ENCODE results near the gene RBMS1. TPM values are rescaled to one million over a fixed set of nuclear protein-coding genes. Genes with fewer than 3 reads are reported as not detected.

RBMS1 gene
- total RNA-seq, 1 donor from 2014 or later = 148 TPM

DNA sequence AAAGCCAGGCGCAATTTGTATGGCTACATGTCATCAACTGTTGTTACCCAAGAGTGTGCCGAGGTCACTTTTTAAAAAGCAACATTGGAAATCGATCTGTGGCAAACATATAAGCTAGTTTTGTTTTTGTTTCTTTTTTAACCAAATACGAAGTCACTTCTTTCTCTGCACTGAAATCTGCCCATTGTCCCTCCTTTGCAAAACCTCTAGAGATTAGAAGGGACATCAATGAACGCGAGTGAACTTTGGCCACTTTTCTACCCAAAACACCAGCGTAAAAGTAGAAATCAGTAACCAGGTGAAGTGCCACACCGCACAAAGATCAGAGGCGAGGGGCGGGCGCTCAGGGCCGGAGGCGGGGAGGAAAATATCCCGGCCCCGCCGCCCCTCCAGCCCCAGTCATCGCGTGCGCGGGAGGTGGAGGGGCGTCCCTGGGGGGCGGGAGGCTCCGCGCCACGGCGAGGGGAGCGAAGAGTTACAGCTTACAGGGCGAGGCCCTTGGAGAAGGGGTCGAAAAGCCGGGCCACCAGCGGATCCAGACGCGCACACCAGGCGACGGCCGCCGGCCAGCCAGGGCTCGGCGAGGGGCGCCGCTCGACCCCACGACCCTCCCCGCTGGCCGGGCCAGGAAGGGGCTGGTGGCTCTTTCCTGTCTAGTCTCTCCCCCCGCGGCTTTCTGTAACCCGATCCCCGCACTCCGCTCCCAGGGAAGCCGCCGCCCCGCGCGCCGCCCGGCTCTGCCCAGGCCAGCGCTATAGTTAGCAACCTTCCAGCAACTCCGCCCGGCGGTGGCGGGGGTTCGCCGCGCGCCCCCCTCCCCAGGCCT lies 993 bp downstream of the RBMS1 start:
- peak overlapping the region; percentile 75 for H3K27ac Mint-ChIP-seq (ENCODE audit: unreplicated experiment)
- no peaks in the 10 kb centered on the region for H3K36me3 ChIP-seq (ENCODE audit: insufficient read depth, low read length)
- H3K4me3 ChIP-seq (ENCODE audit: insufficient read depth, low read depth, low read length) = peak overlapping the region; percentile 89
- peak overlapping the region; percentile 98 for H3K4me2 ChIP-seq (ENCODE audit: low read length)
- no peaks in the 10 kb centered on the region for H3K27me3 Mint-ChIP-seq (ENCODE audit: low read depth, unreplicated experiment)
- no peaks in the 10 kb centered on the region for H3K36me3 Mint-ChIP-seq (ENCODE audit: low read depth, unreplicated experiment)
- peak overlapping the region; percentile 96 for H3K4me3 Mint-ChIP-seq (ENCODE audit: unreplicated experiment)
- peak overlapping the region; percentile 68 for H2AFZ ChIP-seq (ENCODE audit: low read depth, low read length)
- H3K27me3 ChIP-seq (ENCODE audit: insufficient read depth, low read length) = no peaks in the 10 kb centered on the region
- H3K9me3 Mint-ChIP-seq (ENCODE audit: unreplicated experiment) = no peaks in the 10 kb centered on the region
- peaks cover 22% of the 10 kb centered on the region for H4K20me1 ChIP-seq (ENCODE audit: insufficient read depth, low read length)
- H3K27ac ChIP-seq (ENCODE audit: low read depth, low read length) = peak overlapping the region; percentile 84
- H3K9ac ChIP-seq (ENCODE audit: low read length) = peak overlapping the region; percentile 91
- FAIRE-seq (peak; percentile 64), DNase-seq (ENCODE audit: low read depth) (peak; percentile 64)
- H3K4me1 Mint-ChIP-seq (ENCODE audit: low read depth, unreplicated experiment) = peaks cover 16% of the 10 kb centered on the region
- H3K4me1 ChIP-seq (ENCODE audit: insufficient read depth, low read length) = peaks cover 6% of the 10 kb centered on the region
- no peak for TF ChIP-seq EZH2 (IDR thresholded peaks at IDR 0.05; ENCODE audit: insufficient read depth, low read length)
- TF ChIP-seq, protein P1, sequence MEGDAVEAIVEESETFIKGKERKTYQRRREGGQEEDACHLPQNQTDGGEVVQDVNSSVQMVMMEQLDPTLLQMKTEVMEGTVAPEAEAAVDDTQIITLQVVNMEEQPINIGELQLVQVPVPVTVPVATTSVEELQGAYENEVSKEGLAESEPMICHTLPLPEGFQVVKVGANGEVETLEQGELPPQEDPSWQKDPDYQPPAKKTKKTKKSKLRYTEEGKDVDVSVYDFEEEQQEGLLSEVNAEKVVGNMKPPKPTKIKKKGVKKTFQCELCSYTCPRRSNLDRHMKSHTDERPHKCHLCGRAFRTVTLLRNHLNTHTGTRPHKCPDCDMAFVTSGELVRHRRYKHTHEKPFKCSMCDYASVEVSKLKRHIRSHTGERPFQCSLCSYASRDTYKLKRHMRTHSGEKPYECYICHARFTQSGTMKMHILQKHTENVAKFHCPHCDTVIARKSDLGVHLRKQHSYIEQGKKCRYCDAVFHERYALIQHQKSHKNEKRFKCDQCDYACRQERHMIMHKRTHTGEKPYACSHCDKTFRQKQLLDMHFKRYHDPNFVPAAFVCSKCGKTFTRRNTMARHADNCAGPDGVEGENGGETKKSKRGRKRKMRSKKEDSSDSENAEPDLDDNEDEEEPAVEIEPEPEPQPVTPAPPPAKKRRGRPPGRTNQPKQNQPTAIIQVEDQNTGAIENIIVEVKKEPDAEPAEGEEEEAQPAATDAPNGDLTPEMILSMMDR (IDR thresholded peaks at IDR 0.05; ENCODE audit: insufficient read depth, low read depth, low read length) = no peak
- H3K79me2 ChIP-seq (ENCODE audit: insufficient read depth, low read length) = peaks cover 59% of the 10 kb centered on the region
- H3K9me3 ChIP-seq (ENCODE audit: insufficient read depth, low read depth, low read length) = no peaks in the 10 kb centered on the region

DNA sequence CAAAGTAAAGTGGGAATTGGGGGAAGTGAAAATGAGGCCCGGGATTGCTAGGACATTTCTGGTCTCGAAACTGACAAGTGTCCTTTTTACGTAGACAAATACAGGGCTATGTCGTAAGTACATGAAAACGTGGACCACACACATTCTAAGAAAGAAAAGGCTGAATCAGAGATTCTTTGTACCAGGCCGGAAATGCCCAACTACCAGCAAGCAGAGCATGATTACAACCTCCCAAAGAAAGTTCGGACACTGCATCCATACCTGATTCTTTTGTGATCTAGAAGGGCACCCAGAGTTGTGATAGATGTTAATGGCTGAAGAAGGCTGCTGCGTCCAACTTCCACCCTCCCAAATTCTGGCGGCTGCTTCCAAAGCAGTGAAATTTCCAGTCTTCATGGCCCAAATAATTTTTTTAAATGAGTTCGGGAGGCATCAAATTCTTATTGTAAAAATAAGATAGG lies 1.7 kb downstream of the RBMS1 start:
- Mint-ChIP-seq H3K9me3 (ENCODE audit: unreplicated experiment) (no peaks in the 10 kb centered on the region), H3K27ac (ENCODE audit: unreplicated experiment) (peak overlapping the region; percentile 75), H3K36me3 (ENCODE audit: low read depth, unreplicated experiment) (no peaks in the 10 kb centered on the region), H3K4me3 (ENCODE audit: unreplicated experiment) (peak overlapping the region; percentile 96), H3K4me1 (ENCODE audit: low read depth, unreplicated experiment) (peaks cover 16% of the 10 kb centered on the region), H3K27me3 (ENCODE audit: low read depth, unreplicated experiment) (no peaks in the 10 kb centered on the region)
- Histone ChIP-seq H3K27ac (ENCODE audit: low read depth, low read length) (peak overlapping the region; percentile 84), H4K20me1 (ENCODE audit: insufficient read depth, low read length) (peaks cover 28% of the 10 kb centered on the region), H2AFZ (ENCODE audit: low read depth, low read length) (peak overlapping the region; percentile 68), H3K4me3 (ENCODE audit: insufficient read depth, low read depth, low read length) (peak overlapping the region; percentile 89), H3K27me3 (ENCODE audit: insufficient read depth, low read length) (no peaks in the 10 kb centered on the region), H3K9me3 (ENCODE audit: insufficient read depth, low read depth, low read length) (no peaks in the 10 kb centered on the region), H3K79me2 (ENCODE audit: insufficient read depth, low read length) (peaks cover 66% of the 10 kb centered on the region), H3K4me1 (ENCODE audit: insufficient read depth, low read length) (peaks cover 6% of the 10 kb centered on the region), H3K36me3 (ENCODE audit: insufficient read depth, low read length) (no peaks in the 10 kb centered on the region), H3K9ac (ENCODE audit: low read length) (peak overlapping the region; percentile 91), H3K4me2 (ENCODE audit: low read length) (peak overlapping the region; percentile 98)
- TF ChIP-seq, protein P1 (IDR thresholded peaks at IDR 0.05; ENCODE audit: insufficient read depth, low read depth, low read length) = no peak
- no peak for TF ChIP-seq EZH2 (IDR thresholded peaks at IDR 0.05; ENCODE audit: insufficient read depth, low read length)
- DNase-seq (ENCODE audit: low read depth) (peak; percentile 79), FAIRE-seq (peak; percentile 84)
